ENCODE results near the gene UNC50. TPM values are rescaled to one million over a fixed set of nuclear protein-coding genes. Genes with fewer than 3 reads are reported as not detected.
A peak's percentile ranks its signal among the peaks of the same experiment; 100 is the strongest.

The UNC50 gene
- total and polyA plus RNA-seq, 2 donors (not counting 1 experiment from before 2014, with no cell fraction given), result 64.1 to 71.4 TPM

DNA sequence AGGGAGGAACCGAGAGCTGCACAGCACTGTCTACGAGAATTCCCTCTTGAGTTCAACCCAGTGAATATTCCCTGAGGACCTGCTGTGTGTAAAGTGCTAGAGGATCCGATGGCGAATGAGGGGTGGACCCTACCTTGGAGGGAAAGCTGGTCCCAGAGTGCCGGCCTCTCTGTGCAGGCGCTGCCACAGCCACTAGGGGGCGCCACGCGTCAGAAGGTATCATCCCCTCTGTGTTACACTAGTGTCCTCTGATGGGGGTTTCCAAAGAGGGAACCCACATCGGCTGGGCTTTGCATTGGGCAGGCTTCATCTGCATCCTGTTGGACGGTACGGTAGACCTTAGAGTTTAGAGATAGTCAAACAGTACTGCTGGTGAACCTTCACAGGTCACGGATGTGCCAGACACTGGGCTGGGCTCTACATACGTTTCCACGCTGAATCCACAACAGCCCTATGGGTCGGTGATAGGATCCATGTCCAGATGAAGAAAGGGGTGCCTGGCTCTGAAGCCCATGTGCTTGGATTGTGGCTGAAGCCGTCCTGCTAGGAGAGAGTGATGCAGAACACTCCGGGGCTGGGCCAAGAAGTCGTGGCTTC, 39.1 kb upstream of the UNC50 start:
- Histone ChIP-seq H3K27me3 (ENCODE audit: control insufficient read depth, insufficient read depth, low read length) (no peaks in the 10 kb centered on the region), H3K4me3 (replicated peaks in 1 of 4; ENCODE audit: control extremely low read depth in 1 of 4, insufficient read depth in 1 of 4, low read depth in 3 of 4, low read length in 4 of 4) (no peak overlapping the region), H3K4me1 (ENCODE audit: control insufficient read depth, extremely low read depth, insufficient read depth, low read length) (no peaks in the 10 kb centered on the region), H3K27ac (ENCODE audit: insufficient read depth, low read length) (no peak overlapping the region), H2AFZ (ENCODE audit: low read length) (no peak overlapping the region), H4K20me1 (ENCODE audit: control insufficient read depth, extremely low read depth, insufficient read depth, low read length) (no peaks in the 10 kb centered on the region), H3K4me2 (ENCODE audit: extremely low read depth, insufficient read depth, low read length) (no peak overlapping the region), H3K9me3 (ENCODE audit: control insufficient read depth, insufficient read depth, low read depth, low read length) (no peaks in the 10 kb centered on the region), H3K36me3 (ENCODE audit: control insufficient read depth, insufficient read depth, low read length) (peaks cover 5% of the 10 kb centered on the region), H3K79me2 (ENCODE audit: control insufficient read depth, insufficient read depth, low read length) (no peaks in the 10 kb centered on the region), H3K9ac (ENCODE audit: insufficient read depth, low read length) (no peak overlapping the region)
- DNase-seq (ENCODE audit: low read depth in 2 of 2), result no peak
- TF ChIP-seq EZH2 (IDR thresholded peaks at IDR 0.05; ENCODE audit: low read length, missing control alignments), result no peak
- TF ChIP-seq, protein P1, sequence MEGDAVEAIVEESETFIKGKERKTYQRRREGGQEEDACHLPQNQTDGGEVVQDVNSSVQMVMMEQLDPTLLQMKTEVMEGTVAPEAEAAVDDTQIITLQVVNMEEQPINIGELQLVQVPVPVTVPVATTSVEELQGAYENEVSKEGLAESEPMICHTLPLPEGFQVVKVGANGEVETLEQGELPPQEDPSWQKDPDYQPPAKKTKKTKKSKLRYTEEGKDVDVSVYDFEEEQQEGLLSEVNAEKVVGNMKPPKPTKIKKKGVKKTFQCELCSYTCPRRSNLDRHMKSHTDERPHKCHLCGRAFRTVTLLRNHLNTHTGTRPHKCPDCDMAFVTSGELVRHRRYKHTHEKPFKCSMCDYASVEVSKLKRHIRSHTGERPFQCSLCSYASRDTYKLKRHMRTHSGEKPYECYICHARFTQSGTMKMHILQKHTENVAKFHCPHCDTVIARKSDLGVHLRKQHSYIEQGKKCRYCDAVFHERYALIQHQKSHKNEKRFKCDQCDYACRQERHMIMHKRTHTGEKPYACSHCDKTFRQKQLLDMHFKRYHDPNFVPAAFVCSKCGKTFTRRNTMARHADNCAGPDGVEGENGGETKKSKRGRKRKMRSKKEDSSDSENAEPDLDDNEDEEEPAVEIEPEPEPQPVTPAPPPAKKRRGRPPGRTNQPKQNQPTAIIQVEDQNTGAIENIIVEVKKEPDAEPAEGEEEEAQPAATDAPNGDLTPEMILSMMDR (conservative IDR thresholded peaks at IDR 0.05 in 1 of 2, IDR thresholded peaks at IDR 0.05 in 1 of 2; ENCODE audit: low read depth in 1 of 2, low read length in 2 of 2), result peak; percentile 57 to 78

DNA sequence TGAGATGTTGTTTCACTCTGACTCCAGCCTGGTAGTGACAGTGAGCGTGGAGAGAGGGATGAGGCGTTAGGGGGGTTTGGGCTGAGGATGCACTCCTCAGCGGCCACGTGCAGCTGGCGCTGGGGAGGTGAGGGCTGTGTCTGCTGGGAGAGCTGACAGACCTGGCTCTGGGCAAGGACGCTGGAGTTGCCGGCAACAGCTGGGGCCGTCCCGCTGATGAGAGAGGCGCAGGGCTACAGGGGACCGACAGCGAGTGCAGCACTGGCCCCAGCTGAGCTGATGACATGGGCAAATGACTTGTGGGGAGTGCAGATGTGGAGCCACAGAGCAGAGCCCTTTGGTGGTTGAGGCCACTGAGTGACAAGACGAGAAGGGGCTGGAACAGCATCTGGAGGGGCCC, 38.5 kb upstream of the UNC50 start:
- Histone ChIP-seq H3K36me3 (ENCODE audit: control insufficient read depth, insufficient read depth, low read length) (peaks cover 5% of the 10 kb centered on the region), H3K4me2 (ENCODE audit: extremely low read depth, insufficient read depth, low read length) (no peak overlapping the region), H3K4me1 (ENCODE audit: control insufficient read depth, extremely low read depth, insufficient read depth, low read length) (no peaks in the 10 kb centered on the region), H3K79me2 (ENCODE audit: control insufficient read depth, insufficient read depth, low read length) (no peaks in the 10 kb centered on the region), H3K27ac (ENCODE audit: insufficient read depth, low read length) (no peak overlapping the region), H3K4me3 (replicated peaks in 1 of 4; ENCODE audit: control extremely low read depth in 1 of 4, insufficient read depth in 1 of 4, low read depth in 3 of 4, low read length in 4 of 4) (no peak overlapping the region), H4K20me1 (ENCODE audit: control insufficient read depth, extremely low read depth, insufficient read depth, low read length) (no peaks in the 10 kb centered on the region), H2AFZ (ENCODE audit: low read length) (no peak overlapping the region), H3K9ac (ENCODE audit: insufficient read depth, low read length) (no peak overlapping the region), H3K27me3 (ENCODE audit: control insufficient read depth, insufficient read depth, low read length) (no peaks in the 10 kb centered on the region), H3K9me3 (ENCODE audit: control insufficient read depth, insufficient read depth, low read depth, low read length) (no peaks in the 10 kb centered on the region)
- TF ChIP-seq, protein P1 (conservative IDR thresholded peaks at IDR 0.05 in 1 of 2, IDR thresholded peaks at IDR 0.05 in 1 of 2; ENCODE audit: low read depth in 1 of 2, low read length in 2 of 2), result no peak
- TF ChIP-seq EZH2 (IDR thresholded peaks at IDR 0.05; ENCODE audit: low read length, missing control alignments), result no peak
- no peak for DNase-seq (ENCODE audit: low read depth in 2 of 2)

DNA sequence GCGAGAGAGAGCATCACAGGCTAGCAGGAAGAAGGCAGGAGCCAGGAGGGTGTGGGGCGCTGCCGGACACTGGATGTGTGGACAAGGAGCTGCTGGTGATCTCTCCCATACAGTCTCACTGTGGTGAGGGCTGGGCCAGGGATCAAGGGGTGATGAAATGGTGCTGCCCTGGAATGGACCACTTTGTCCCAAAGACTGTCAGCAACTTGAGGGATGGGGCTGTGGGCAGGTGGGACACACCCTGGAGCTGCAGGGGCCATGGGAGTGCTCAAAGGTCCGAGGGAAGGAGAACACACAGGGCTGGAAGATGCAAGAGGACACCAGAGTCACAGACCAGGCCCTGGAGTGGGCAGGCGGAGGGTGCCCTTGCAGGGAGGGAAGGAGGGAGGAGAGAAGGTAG, 38.0 kb upstream of the UNC50 start:
- no peak for TF ChIP-seq EZH2 (IDR thresholded peaks at IDR 0.05; ENCODE audit: low read length, missing control alignments)
- TF ChIP-seq, protein P1 (conservative IDR thresholded peaks at IDR 0.05 in 1 of 2, IDR thresholded peaks at IDR 0.05 in 1 of 2; ENCODE audit: low read depth in 1 of 2, low read length in 2 of 2), result no peak
- no peak for DNase-seq (ENCODE audit: low read depth in 2 of 2)
- no peaks in the 10 kb centered on the region for H3K27me3 ChIP-seq (ENCODE audit: control insufficient read depth, insufficient read depth, low read length)
- no peak overlapping the region for H3K4me2 ChIP-seq (ENCODE audit: extremely low read depth, insufficient read depth, low read length)
- H3K36me3 ChIP-seq (ENCODE audit: control insufficient read depth, insufficient read depth, low read length), result peaks cover 5% of the 10 kb centered on the region
- no peak overlapping the region for H3K27ac ChIP-seq (ENCODE audit: insufficient read depth, low read length)
- no peaks in the 10 kb centered on the region for H3K9me3 ChIP-seq (ENCODE audit: control insufficient read depth, insufficient read depth, low read depth, low read length)
- H3K79me2 ChIP-seq (ENCODE audit: control insufficient read depth, insufficient read depth, low read length), result no peaks in the 10 kb centered on the region
- no peak overlapping the region for H2AFZ ChIP-seq (ENCODE audit: low read length)
- no peak overlapping the region for H3K9ac ChIP-seq (ENCODE audit: insufficient read depth, low read length)
- no peak overlapping the region for H3K4me3 ChIP-seq (replicated peaks in 1 of 4; ENCODE audit: control extremely low read depth in 1 of 4, insufficient read depth in 1 of 4, low read depth in 3 of 4, low read length in 4 of 4)
- no peaks in the 10 kb centered on the region for H3K4me1 ChIP-seq (ENCODE audit: control insufficient read depth, extremely low read depth, insufficient read depth, low read length)
- no peaks in the 10 kb centered on the region for H4K20me1 ChIP-seq (ENCODE audit: control insufficient read depth, extremely low read depth, insufficient read depth, low read length)
